K562 (cell line): ENCODE data around the gene MT2A. TPM values are rescaled to one million over a fixed set of nuclear protein-coding genes. Genes with fewer than 3 reads are reported as not detected.

Experiments
- ATAC-seq: fragments of 200-7000 bp; cut with Tn5 transposase; 3 replicates; pipeline ENCODE4 v1.9.1; 2020; ENCODE audit warnings: moderate library complexity
- BruUV-seq: library from RNA; stranded (reverse); fragments of 400-500 nt; replicated peaks from 2 replicates; lab custom pipeline; 2021; lab: Mats Ljungman, UMichigan
- CTCF ChIA-PET: fragments of 300-600 bp; formaldehyde crosslinking; extraction: SDS; loops from one replicate; lab custom pipeline; 2021; ENCODE audit warnings: low intra/inter-chr PET ratio; lab: Yijun Ruan, JAX
- POLR2A ChIA-PET: fragments of 300-600, 350-650 bp; sonication (Branson Sonifier 250); formaldehyde crosslinking; extraction: SDS; loops from one replicate; lab custom pipeline; 2021; ENCODE audit warnings: antibody characterized with exemption, inconsistent platforms; lab: Yijun Ruan, JAX
- DNase-seq, 4 experiments: peaks; one replicate each; pipeline versions ENCODE4 v3.0.0 to v3.0.0-alpha.2; 2011 to 2018; ENCODE audit warnings: low spot score in 3 of 4, mixed read lengths in 3 of 4; ENCODE audit errors: extremely low read depth in 1 of 4
- FAIRE-seq: peaks from 2 replicates; lab custom pipeline; 2011; peaks lifted over from hg19 to GRCh38; lab: Jason Lieb, UNC
- H2AFZ ChIP-seq: 2 replicates; pipeline ENCODE4 v1.6.0; 2011; ENCODE audit warnings: low read depth, low read length, control low read depth, inconsistent platforms
- H3K27ac ChIP-seq: fragments of 200-600 bp; 3 replicates; pipeline ENCODE4 v1.8.0; 2011; ENCODE audit warnings: low read depth, mild to moderate bottlenecking, control low read depth, inconsistent platforms, low read length, moderate library complexity, mixed read lengths; ENCODE audit errors: extremely low read depth
- H3K27me3 ChIP-seq, 2 experiments: fragments of 300-600 bp in 1 of 2; 2 replicates in 1 of 2; 3 replicates in 1 of 2; pipeline versions ENCODE4 v1.6.0 to v1.8.0; 2011; ENCODE audit warnings: inconsistent platforms in 2 of 2, low read length in 2 of 2, mild to moderate bottlenecking in 1 of 2, mixed read lengths in 1 of 2, moderate library complexity in 1 of 2; ENCODE audit not compliant: control insufficient read depth in 2 of 2, insufficient read depth in 2 of 2
- H3K36me3 ChIP-seq: fragments of 300-600 bp; 3 replicates; pipeline ENCODE4 v1.8.0; 2011; ENCODE audit warnings: mild to moderate bottlenecking, low read length, inconsistent platforms; ENCODE audit not compliant: control insufficient read depth, insufficient read depth
- H3K4me1 ChIP-seq, 2 experiments: fragments of 200-600 bp in 1 of 2; replicated peaks in 1 of 2; 2 replicates in 1 of 2; 3 replicates in 1 of 2; pipeline versions ENCODE4 v1.5.1 to v1.8.0; 2011; ENCODE audit warnings: inconsistent platforms in 2 of 2, low read length in 2 of 2, mild to moderate bottlenecking in 1 of 2, mixed read lengths in 1 of 2, moderate library complexity in 1 of 2; ENCODE audit not compliant: control insufficient read depth in 2 of 2, insufficient read depth in 2 of 2
- H3K4me2 ChIP-seq: 2 replicates; pipeline ENCODE4 v1.6.1; 2011; ENCODE audit warnings: low read length, control low read depth, inconsistent platforms, mixed read lengths; ENCODE audit not compliant: insufficient read depth
- H3K4me3 ChIP-seq: fragments of 200-600 bp; sonication (generic), shearing (Covaris generic); 2 replicates; pipeline ENCODE4 v1.5.1; 2016; ENCODE audit warnings: control low read depth, inconsistent platforms
- H3K79me2 ChIP-seq: fragments of 200-600 bp; 3 replicates; pipeline ENCODE4 v1.8.0; 2011; ENCODE audit warnings: low read length, inconsistent platforms; ENCODE audit not compliant: control insufficient read depth, insufficient read depth
- H3K9ac ChIP-seq, 2 experiments: 2 replicates each; pipeline versions ENCODE4 v1.6.0 to v1.6.1; 2011; ENCODE audit warnings: low read depth in 2 of 2, low read length in 2 of 2, control low read depth in 1 of 2, inconsistent platforms in 1 of 2, mild to moderate bottlenecking in 1 of 2, mixed read lengths in 1 of 2; ENCODE audit not compliant: insufficient read depth in 1 of 2
- H3K9me1 ChIP-seq: one replicate; pipeline ENCODE4 v1.6.0; 2011; ENCODE audit warnings: inconsistent platforms, mild to moderate bottlenecking, low read length, moderate library complexity; ENCODE audit not compliant: control insufficient read depth, insufficient read depth
- H3K9me3 ChIP-seq: replicated peaks from 2 replicates; pipeline ENCODE4 v1.5.1; 2011; ENCODE audit warnings: low read depth, low read length, inconsistent platforms; ENCODE audit not compliant: control insufficient read depth, insufficient read depth
- H4K20me1 ChIP-seq: replicated peaks from 2 replicates; pipeline ENCODE4 v1.6.1; 2011; ENCODE audit warnings: low read length, inconsistent platforms, mixed read lengths; ENCODE audit not compliant: control insufficient read depth, insufficient read depth
- BRD4 ChIP-seq: fragments of 200-600 bp; sonication (generic); IDR thresholded peaks from 2 replicates; pipeline ENCODE4 v1.6.1; 2017; ENCODE audit warnings: inconsistent platforms
- CEBPG ChIP-seq, 3 experiments: fragments of 200-800 bp in 1 of 3; sonication (Bioruptor generic) in 1 of 3; sonication (generic) in 1 of 3; formaldehyde crosslinking in 1 of 3; IDR thresholded peaks in 2 of 3; conservative IDR thresholded peaks in 1 of 3; 2 replicates each; pipeline versions ENCODE4 v1.6.1 to v1.8.0; 2016 to 2022; ENCODE audit warnings: missing compliant biosample characterization in 2 of 3, missing genetic modification characterization in 2 of 3, mild to moderate bottlenecking in 1 of 3, missing genetic modification reagents in 1 of 3
- ETV6 ChIP-seq, 3 experiments: fragments of 150-350 bp in 1 of 3; sonication (generic) in 1 of 3; formaldehyde crosslinking in 1 of 3; IDR thresholded peaks; 2 replicates each; pipeline versions ENCODE4 v1.6.1 to v1.8.0; 2014 to 2022; ENCODE audit warnings: borderline replicate concordance in 2 of 3, low read depth in 2 of 3, antibody characterized with exemption in 1 of 3, low read length in 1 of 3, mild to moderate bottlenecking in 1 of 3, missing genetic modification reagents in 1 of 3
- FOXA3 ChIP-seq, 2 experiments: fragments of 450-650 bp in 1 of 2; sonication (generic) in 1 of 2; formaldehyde crosslinking; IDR thresholded peaks in 1 of 2; conservative IDR thresholded peaks in 1 of 2; 2 replicates each; pipeline versions ENCODE4 v1.4.0 to v1.8.0; 2020 to 2022; ENCODE audit warnings: mild to moderate bottlenecking in 2 of 2, missing genetic modification reagents in 1 of 2
- GABPB2 ChIP-seq: fragments of 250-450 bp; sonication (Bioruptor Pico); conservative IDR thresholded peaks from 2 replicates; pipeline ENCODE4 v1.5.1; 2021; ENCODE audit warnings: mild to moderate bottlenecking
- RCOR1 ChIP-seq, 2 experiments: IDR thresholded peaks; 2 replicates each; pipeline ENCODE4 v1.6.1; 2012; ENCODE audit warnings: low read depth in 2 of 2, low read length in 2 of 2, borderline replicate concordance in 1 of 2, improper control_type of control experiment in 1 of 2
- SMAD2 ChIP-seq: fragments of 150-350 bp; IDR thresholded peaks from 2 replicates; pipeline ENCODE4 v1.6.1; 2014; ENCODE audit warnings: low read depth, mild to moderate bottlenecking, low read length
- XRCC5 ChIP-seq: fragments of 200-400 bp; formaldehyde crosslinking; IDR thresholded peaks from 2 replicates; pipeline ENCODE4 v1.6.1; 2017; ENCODE audit warnings: low read depth, mild to moderate bottlenecking, low read length
- ZEB2 ChIP-seq: fragments of 450-650 bp; IDR thresholded peaks from 2 replicates; pipeline ENCODE4 v1.6.1; 2016
- ZFX ChIP-seq: sonication (generic); formaldehyde crosslinking; IDR thresholded peaks from 2 replicates; pipeline ENCODE4 v1.8.0; 2022; ENCODE audit warnings: mild to moderate bottlenecking, missing genetic modification reagents, moderate library complexity
- ZMIZ1 ChIP-seq, 2 experiments: fragments of 150-350 bp in 1 of 2; IDR thresholded peaks; 2 replicates each; pipeline ENCODE4 v1.6.1; 2012 to 2016; ENCODE audit warnings: low read depth in 2 of 2, low read length in 2 of 2, mild to moderate bottlenecking in 1 of 2, moderate library complexity in 1 of 2
- ZNF668 ChIP-seq: fragments of 250-450 bp; sonication (Bioruptor Pico); IDR thresholded peaks from 2 replicates; pipeline ENCODE4 v1.8.0; 2022; ENCODE audit warnings: mild to moderate bottlenecking, inconsistent platforms
- ZSCAN32 ChIP-seq: fragments of 450-650 bp; formaldehyde crosslinking; IDR thresholded peaks from 2 replicates; pipeline ENCODE4 v1.4.0; 2020; ENCODE audit warnings: mild to moderate bottlenecking, moderate library complexity
- WGBS: fragments of 100-300 bp; shearing (Covaris generic); methylation state at CpG from one replicate; pipeline ENCODE4 v1.1.6; 2016; ENCODE audit warnings: low coverage, mixed read lengths; ENCODE audit not compliant: insufficient coverage; ENCODE audit errors: missing lambda C conversion rate; 5-methylcytosine and 5-hydroxymethylcytosine counted together
- in situ Hi-C: fragments of 300-500 bp; cut with MboI; formaldehyde crosslinking; loops from 4 replicates; pipeline ENCODE4 v1.15.0; 2018; ENCODE audit warnings: inconsistent platforms, mixed read lengths
- intact Hi-C: fragments of 100-400 bp; cut with micrococcal nuclease; formaldehyde crosslinking; loops from 2 replicates; pipeline ENCODE4 v1.14.2; 2022
- polyA plus RNA-seq, 8 experiments: library from polyadenylated mRNA; depleted of rRNA in 4 of 8; stranded (reverse) in 5 of 8; unstranded in 3 of 8; fragments of >200 nt; fragmentation: Nextera tagmentation in 2 of 8; fragmentation: Illumina TruSeq in 1 of 8; extraction: Ambion mirVana in 2 of 8; extraction: Trizol in 1 of 8; gene quantifications; 2 replicates each; pipeline versions ENCODE4 v1.2.1 to v1.2.3, GENCODE V29; 2011 to 2014; ENCODE audit warnings: inconsistent platforms in 1 of 8, missing spikeins in 1 of 8
- total RNA-seq, 7 experiments: library from RNA; depleted of rRNA in 6 of 7; stranded (reverse); fragments of >200 nt in 6 of 7; fragmentation: Illumina TruSeq in 2 of 7; extraction: Trizol in 2 of 7; gene quantifications; 2 replicates each; pipeline versions ENCODE4 v1.2.1 to v1.2.3, GENCODE V29; 2011 to 2021; ENCODE audit warnings: low replicate concordance in 1 of 7
- TF ChIP-seq, protein P1 (sequence below), 3 experiments: IDR thresholded peaks in 2 of 3; conservative IDR thresholded peaks in 1 of 3; 2 replicates each; pipeline ENCODE4 v1.5.1; 2011 to 2012; ENCODE audit warnings: low read length in 3 of 3, mild to moderate bottlenecking in 3 of 3, control low read depth in 2 of 3, improper control_type of control experiment in 1 of 3, inconsistent platforms in 1 of 3, low read depth in 1 of 3, mixed read lengths in 1 of 3, moderate library complexity in 1 of 3; ENCODE audit not compliant: insufficient read depth in 2 of 3

The MT2A gene
- total and polyA plus RNA-seq, 9 of the 15 experiments (the other 6 are each of a cell fraction or from before 2014, with no cell fraction given): 2.0 to 16.9 (median 8.5) TPM

- DNase-seq: peak; percentile 77 to 86 (median 84)
- peaks cover 2 to 10% of the 10 kb centered on the region in 2 experiments; a peak in 4 of 5 replicates for H3K27me3 ChIP-seq
- no peak overlapping the region for H3K27ac ChIP-seq
- 0 out of 2 replicates have a peak, but pooled peaks cover 2% of the 10 kb centered on the region for H3K9me3 ChIP-seq
- H2AFZ ChIP-seq: no peak overlapping the region
- in situ Hi-C loops: loop anchor here (5.0 kb wide), 1 partner anchor 126 kb away; no protein-coding TSS in a partner anchor
- no peak overlapping the region for H3K4me3 ChIP-seq
- CTCF ChIA-PET: interaction anchor here (0.6 to 2.1 kb wide), 5 partner anchors 27 to 213 kb away, joined by 3 to 26 read pairs (median 3); no protein-coding TSS in a partner anchor
- H3K4me2 ChIP-seq: no peak overlapping the region
- POLR2A ChIA-PET: interaction anchor here (0.7 to 1.1 kb wide), 2 partner anchors 11 to 1761 kb away, joined by 3 to 4 read pairs; no protein-coding TSS in a partner anchor
- FAIRE-seq: peak; percentile 93
- H3K79me2 ChIP-seq: no peaks in the 10 kb centered on the region
- no peaks in the 10 kb centered on the region for H3K4me1 ChIP-seq
- H4K20me1 ChIP-seq: no peaks in the 10 kb centered on the region
- 0% methylated on average over 8 of the region's 8 CpGs for WGBS
- H3K9me1 ChIP-seq: no peaks in the 10 kb centered on the region
- ATAC-seq: peak; percentile 100
- intact Hi-C loops: loop anchor here (1.0 to 10.0 kb wide), 4 partner anchors 62 to 292 kb away; no protein-coding TSS in a partner anchor
- no TSS peak for BruUV-seq
- no peak overlapping the region for H3K9ac ChIP-seq
- no peaks in the 10 kb centered on the region for H3K36me3 ChIP-seq
- TF ChIP-seq SMAD2: no peak
- TF ChIP-seq ETV6 (IDR thresholded peaks at IDR 0.05; ENCODE audit: borderline replicate concordance in 1 of 2, low read depth in 2 of 2, low read length in 1 of 2): no peak
- no peak for TF ChIP-seq ETV6 (CRISPR knock-in tag; IDR thresholded peaks at IDR 0.05; ENCODE audit: borderline replicate concordance)
- TF ChIP-seq ZFX: no peak
- TF ChIP-seq ZNF668 (CRISPR knock-in tag): no peak
- TF ChIP-seq FOXA3 (CRISPR knock-in tag; conservative IDR thresholded peaks at IDR 0.05 in 1 of 2, IDR thresholded peaks at IDR 0.05 in 1 of 2): no peak
- TF ChIP-seq GABPB2 (CRISPR knock-in tag): no peak
- no peak for TF ChIP-seq ZMIZ1 (IDR thresholded peaks at IDR 0.05; ENCODE audit: low read depth in 2 of 2, low read length in 2 of 2)
- no peak for TF ChIP-seq BRD4
- TF ChIP-seq ZEB2: peak; percentile 74; the same call in 1 of the 2 replicates
- TF ChIP-seq, protein P1, sequence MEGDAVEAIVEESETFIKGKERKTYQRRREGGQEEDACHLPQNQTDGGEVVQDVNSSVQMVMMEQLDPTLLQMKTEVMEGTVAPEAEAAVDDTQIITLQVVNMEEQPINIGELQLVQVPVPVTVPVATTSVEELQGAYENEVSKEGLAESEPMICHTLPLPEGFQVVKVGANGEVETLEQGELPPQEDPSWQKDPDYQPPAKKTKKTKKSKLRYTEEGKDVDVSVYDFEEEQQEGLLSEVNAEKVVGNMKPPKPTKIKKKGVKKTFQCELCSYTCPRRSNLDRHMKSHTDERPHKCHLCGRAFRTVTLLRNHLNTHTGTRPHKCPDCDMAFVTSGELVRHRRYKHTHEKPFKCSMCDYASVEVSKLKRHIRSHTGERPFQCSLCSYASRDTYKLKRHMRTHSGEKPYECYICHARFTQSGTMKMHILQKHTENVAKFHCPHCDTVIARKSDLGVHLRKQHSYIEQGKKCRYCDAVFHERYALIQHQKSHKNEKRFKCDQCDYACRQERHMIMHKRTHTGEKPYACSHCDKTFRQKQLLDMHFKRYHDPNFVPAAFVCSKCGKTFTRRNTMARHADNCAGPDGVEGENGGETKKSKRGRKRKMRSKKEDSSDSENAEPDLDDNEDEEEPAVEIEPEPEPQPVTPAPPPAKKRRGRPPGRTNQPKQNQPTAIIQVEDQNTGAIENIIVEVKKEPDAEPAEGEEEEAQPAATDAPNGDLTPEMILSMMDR (IDR thresholded peaks at IDR 0.05 in 2 of 3, conservative IDR thresholded peaks at IDR 0.05 in 1 of 3; ENCODE audit: insufficient read depth in 2 of 3, low read depth in 1 of 3, low read length in 3 of 3): peak; percentile 93 to 96 (median 95)
- 0 out of 2 replicates have a peak, but pooled peaks have one; percentile 64 for TF ChIP-seq XRCC5
- TF ChIP-seq ZSCAN32 (CRISPR knock-in tag): no peak
- 0 out of 4 replicates have a peak, but pooled peaks of 1 of the 2 experiments have one; percentile 36 for TF ChIP-seq RCOR1 (IDR thresholded peaks at IDR 0.05; ENCODE audit: borderline replicate concordance in 1 of 2, low read depth in 2 of 2, low read length in 2 of 2)
- TF ChIP-seq CEBPG (CRISPR knock-in tag; IDR thresholded peaks at IDR 0.05): no peak
- no peak for TF ChIP-seq CEBPG (tag; conservative IDR thresholded peaks at IDR 0.05 in 1 of 2, IDR thresholded peaks at IDR 0.05 in 1 of 2)
These were observed 31.6 kb upstream of the MT2A start for GRCh38 chr16:56576585-56577299.
